IMR-90 (cell line): Measurements from ENCODE around the gene CEBPA. TPM values are rescaled to one million over a fixed set of nuclear protein-coding genes. Genes with fewer than 3 reads are reported as not detected.

Experiments
- ATAC-seq: fragments of 200-7000 bp; cut with Tn5 transposase; 2 replicates; pipeline ENCODE4 v1.9.1; 2020; ENCODE audit warnings: low read depth, mild to moderate bottlenecking, moderate library complexity
- BruUV-seq: library from RNA; stranded (reverse); fragments of 400-500 nt; replicated peaks from 2 replicates; lab custom pipeline; 2021; lab: Mats Ljungman, UMichigan
- CTCF ChIA-PET: fragments of 300-600 bp; formaldehyde crosslinking; extraction: SDS; loops from one replicate; lab custom pipeline; 2021; ENCODE audit warnings: antibody characterized with exemption; lab: Yijun Ruan, JAX
- POLR2A ChIA-PET: fragments of 300-600 bp; sonication (Branson Sonifier 250); formaldehyde crosslinking; loops from one replicate; lab custom pipeline; 2022; ENCODE audit warnings: antibody characterized with exemption; ENCODE audit not compliant: unreplicated experiment; lab: Charles Lee
- DNase-seq: peaks from one replicate; pipeline ENCODE4 v3.0.0; 2013
- H2AFZ ChIP-seq: replicated peaks from 2 replicates; pipeline ENCODE3; 2013; ENCODE audit warnings: low read length, mild to moderate bottlenecking; ENCODE audit not compliant: poor library complexity
- H2AK5ac ChIP-seq: 2 replicates; pipeline ENCODE4 v1.6.1; 2013; ENCODE audit warnings: low read depth, low read length, inconsistent platforms
- H2AK9ac ChIP-seq: replicated peaks from 2 replicates; pipeline ENCODE3; 2013; ENCODE audit warnings: mild to moderate bottlenecking, low read depth, low read length, moderate library complexity; ENCODE audit not compliant: poor library complexity
- H2BK120ac ChIP-seq: 2 replicates; pipeline ENCODE4 v1.6.1; 2013; ENCODE audit warnings: low read depth, low read length, inconsistent platforms
- H2BK15ac ChIP-seq: 3 replicates; pipeline ENCODE4 v1.6.1; 2013; ENCODE audit warnings: low read depth, low read length, inconsistent platforms
- H2BK20ac ChIP-seq: 2 replicates; pipeline ENCODE4 v1.6.1; 2013; ENCODE audit warnings: low read depth, mild to moderate bottlenecking, inconsistent platforms, low read length, moderate library complexity
- H2BK5ac ChIP-seq: 2 replicates; pipeline ENCODE4 v1.6.1; 2013; ENCODE audit warnings: mild to moderate bottlenecking, low read depth, low read length, inconsistent platforms; ENCODE audit not compliant: poor library complexity, severe bottlenecking
- H3K14ac ChIP-seq: replicated peaks from 2 replicates; pipeline ENCODE4 v1.6.1; 2013; ENCODE audit warnings: low read depth, low read length, inconsistent platforms
- H3K18ac ChIP-seq: 2 replicates; pipeline ENCODE4 v1.6.1; 2013; ENCODE audit warnings: low read depth, low read length, control low read depth
- H3K23ac ChIP-seq: 2 replicates; pipeline ENCODE4 v1.6.1; 2013; ENCODE audit warnings: low read depth, low read length, inconsistent platforms
- H3K27ac ChIP-seq: 2 replicates; pipeline ENCODE4 v1.5.1; 2013; ENCODE audit warnings: mild to moderate bottlenecking, control low read depth, low read length; ENCODE audit not compliant: insufficient read depth
- H3K27me3 ChIP-seq: 2 replicates; pipeline ENCODE4 v1.6.1; 2013; ENCODE audit warnings: low read length; ENCODE audit not compliant: control insufficient read depth, insufficient read depth
- H3K36me3 ChIP-seq: 2 replicates; pipeline ENCODE4 v1.6.1; 2013; ENCODE audit warnings: low read length, mixed read lengths; ENCODE audit not compliant: control insufficient read depth, insufficient read depth
- H3K4ac ChIP-seq: 2 replicates; pipeline ENCODE4 v1.6.1; 2013; ENCODE audit warnings: low read depth, low read length, inconsistent platforms
- H3K4me1 ChIP-seq: 2 replicates; pipeline ENCODE4 v1.6.1; 2013; ENCODE audit warnings: low read length, mixed read lengths; ENCODE audit not compliant: control insufficient read depth, insufficient read depth
- H3K4me2 ChIP-seq: 2 replicates; pipeline ENCODE4 v1.6.1; 2013; ENCODE audit warnings: low read depth, mild to moderate bottlenecking, control low read depth, low read length, moderate library complexity
- H3K4me3 ChIP-seq: 2 replicates; pipeline ENCODE4 v1.5.1; 2013; ENCODE audit warnings: low read depth, mild to moderate bottlenecking, control low read depth, low read length, moderate library complexity; ENCODE audit not compliant: insufficient read depth
- H3K56ac ChIP-seq: 2 replicates; pipeline ENCODE4 v1.6.1; 2013; ENCODE audit warnings: low read length, inconsistent platforms; ENCODE audit not compliant: insufficient read depth; ENCODE audit errors: extremely low read depth
- H3K79me1 ChIP-seq, 2 experiments: 2 replicates each; pipeline ENCODE4 v1.6.1; 2013; ENCODE audit warnings: low read length in 2 of 2, inconsistent platforms in 1 of 2, low read depth in 1 of 2
- H3K9ac ChIP-seq: 2 replicates; pipeline ENCODE4 v1.6.1; 2013; ENCODE audit warnings: low read depth, low read length, control low read depth
- H3K9me1 ChIP-seq: 2 replicates; pipeline ENCODE4 v1.6.1; 2013; ENCODE audit warnings: low read length, inconsistent platforms; ENCODE audit not compliant: insufficient read depth
- H3K9me3 ChIP-seq: 2 replicates; pipeline ENCODE4 v1.6.1; 2013; ENCODE audit warnings: low read length; ENCODE audit not compliant: control insufficient read depth, insufficient read depth
- H4K20me1 ChIP-seq: 2 replicates; pipeline ENCODE4 v1.6.1; 2013; ENCODE audit warnings: low read length, inconsistent platforms; ENCODE audit not compliant: insufficient read depth
- H4K5ac ChIP-seq: 2 replicates; pipeline ENCODE4 v1.6.1; 2013; ENCODE audit warnings: mild to moderate bottlenecking, low read depth, low read length, control low read depth
- H4K8ac ChIP-seq, 2 experiments: 2 replicates each; pipeline ENCODE4 v1.6.1; 2013; ENCODE audit warnings: low read depth in 2 of 2, low read length in 2 of 2, control low read depth in 1 of 2, inconsistent platforms in 1 of 2
- H4K91ac ChIP-seq: 2 replicates; pipeline ENCODE4 v1.6.1; 2013; ENCODE audit warnings: low read depth, low read length, inconsistent platforms; ENCODE audit not compliant: insufficient read depth
- BHLHE40 ChIP-seq: fragments of 150-350 bp; IDR thresholded peaks from 2 replicates; pipeline ENCODE4 v1.6.1; 2016; ENCODE audit warnings: mild to moderate bottlenecking, low read depth, low read length
- CHD1 ChIP-seq: IDR thresholded peaks from 2 replicates; pipeline ENCODE4 v1.6.1; 2012; ENCODE audit warnings: low read depth, low read length, improper control_type of control experiment
- MXI1 ChIP-seq: IDR thresholded peaks from 2 replicates; pipeline ENCODE4 v1.6.1; 2012; ENCODE audit warnings: low read depth, mild to moderate bottlenecking, low read length, moderate library complexity, borderline replicate concordance
- RFX5 ChIP-seq: IDR thresholded peaks from 2 replicates; pipeline ENCODE4 v1.8.0; 2012; ENCODE audit warnings: low read depth, mild to moderate bottlenecking, low read length, moderate library complexity
- SMC3 ChIP-seq: fragments of 150-350 bp; IDR thresholded peaks from 2 replicates; pipeline ENCODE4 v1.6.1; 2016; ENCODE audit warnings: low read depth, mild to moderate bottlenecking, antibody characterized with exemption, low read length, moderate library complexity
- WGBS, 2 experiments: methylation state at CpG; one replicate each; pipeline versions ENCODE4 v1.1.5 to v1.1.7; 2013; ENCODE audit warnings: missing lambda C conversion rate in 2 of 2; ENCODE audit not compliant: insufficient read length in 1 of 2; ENCODE audit errors: extremely low coverage in 2 of 2; 5-methylcytosine and 5-hydroxymethylcytosine counted together
- dilution Hi-C: fragments of 300-500 bp; cut with HindIII; formaldehyde crosslinking; loops from one replicate; pipeline ENCODE4 v1.14.3; 2018; ENCODE audit warnings: low sequenced_read_pairs; ENCODE audit not compliant: unreplicated experiment
- in situ Hi-C: fragments of 300-500 bp; cut with MboI; formaldehyde crosslinking; loops from 3 replicates; pipeline ENCODE4 v1.14.3; 2019; ENCODE audit warnings: low sequenced_read_pairs, inconsistent platforms, mixed read lengths
- intact Hi-C: fragments of 100-400 bp; cut with micrococcal nuclease; formaldehyde crosslinking; loops from 2 replicates; pipeline ENCODE4 v1.10.0; 2022
- polyA plus RNA-seq, 3 experiments: library from polyadenylated mRNA; depleted of rRNA; stranded (reverse); fragments of >200 nt; gene quantifications; 2 replicates each; pipeline ENCODE4 v1.2.3, GENCODE V29; 2012; ENCODE audit warnings: low replicate concordance in 1 of 3
- total RNA-seq: library from RNA; depleted of rRNA; stranded (reverse); fragments of >200 nt; gene quantifications from 2 replicates; pipeline ENCODE4 v1.2.3, GENCODE V29; 2012

The CEBPA gene
- total and polyA plus RNA-seq, 2 of the 4 experiments (the other 2 are of a cell fraction), result under 0.01 to 0.09 TPM

DNA sequence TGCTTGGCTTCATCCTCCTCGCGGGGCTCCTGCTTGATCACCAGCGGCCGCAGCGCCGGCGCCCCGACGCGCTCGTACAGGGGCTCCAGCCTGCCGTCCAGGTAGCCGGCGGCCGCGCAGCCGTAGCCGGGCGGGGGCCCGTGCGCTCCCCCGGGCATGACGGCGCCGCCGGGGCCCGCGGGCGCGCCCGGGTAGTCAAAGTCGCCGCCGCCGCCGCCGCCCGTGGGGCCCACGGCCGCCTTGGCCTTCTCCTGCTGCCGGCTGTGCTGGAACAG lies 497 bp downstream of the CEBPA start:
- in situ Hi-C loops, result no loop called here
- no peak overlapping the region for H2BK120ac ChIP-seq

More for the DNA sequence above, 497 bp downstream of the CEBPA start:
- H3K4me3 ChIP-seq, result peak overlapping the region; percentile 11; the same call in 1 of the 2 replicates
- no peaks in the 10 kb centered on the region for H3K9me1 ChIP-seq
- no peak overlapping the region for H4K91ac ChIP-seq
- no peak overlapping the region for H4K5ac ChIP-seq
- H3K4me1 ChIP-seq, result no peaks in the 10 kb centered on the region
- H3K36me3 ChIP-seq, result no peaks in the 10 kb centered on the region
- 1% methylated on average over 40 of the region's 41 CpGs; no CpG with 5 or more reads in 1 of the 2 experiments for WGBS, 2 experiments
- H3K23ac ChIP-seq, result no peak overlapping the region
- H2BK15ac ChIP-seq, result no peak overlapping the region
- intact Hi-C loops (loop anchor here (5.0 kb wide), 2 partner anchors 65 to 70 kb away; partner anchors contain the start of gene CEBPG), dilution Hi-C loops (no loop called here)
- H3K79me1 ChIP-seq, result no peaks in the 10 kb centered on the region
- no peak for TF ChIP-seq CHD1
- no peak for TF ChIP-seq MXI1
- no peak for TF ChIP-seq BHLHE40
- no peak for TF ChIP-seq SMC3
- TF ChIP-seq RFX5, result no peak
- H3K56ac ChIP-seq, result no peak overlapping the region
- no peak overlapping the region for H2BK20ac ChIP-seq
- H3K18ac ChIP-seq, result no peak overlapping the region
- POLR2A ChIA-PET, result no interaction called here
- no peak overlapping the region for H3K4ac ChIP-seq
- H3K27ac ChIP-seq, result no peak overlapping the region
- H3K4me2 ChIP-seq, result no peak overlapping the region
- H3K14ac ChIP-seq, result no peak overlapping the region
- no peaks in the 10 kb centered on the region for H3K9me3 ChIP-seq
- H4K20me1 ChIP-seq, result no peaks in the 10 kb centered on the region
- peaks cover 67% of the 10 kb centered on the region for H3K27me3 ChIP-seq
- peak overlapping the region; percentile 90 for H2AFZ ChIP-seq
- no peak overlapping the region for H2BK5ac ChIP-seq
- H2AK5ac ChIP-seq, result no peak overlapping the region
- H2AK9ac ChIP-seq, result peak overlapping the region; percentile 37
- no peak overlapping the region for H3K9ac ChIP-seq
- CTCF ChIA-PET, result interaction anchor here (0.7 kb wide), 1 partner anchor 17 kb away, joined by 3 read pairs; no protein-coding TSS in a partner anchor
- ATAC-seq, result no peak
- no peak for DNase-seq
- BruUV-seq, result no TSS peak
- no peak overlapping the region for H4K8ac ChIP-seq
